HEK293 (cell line): ENCODE results near the gene CENPA.
A peak's percentile ranks its signal among the peaks of the same experiment; 100 is the strongest.
"Not testable (repeated sequence)": the region's sequence is repeated elsewhere in the genome, so short reads cannot be mapped to it uniquely, and the experiment has no call there.

Experiments used
- CTCF ChIA-PET: fragments of 350-600 bp; formaldehyde crosslinking; extraction: SDS; loops from one replicate; lab custom pipeline; 2021; ENCODE audit warnings: antibody characterized with exemption; lab: Yijun Ruan, JAX
- POLR2A ChIA-PET: fragments of 300-600 bp; formaldehyde crosslinking; extraction: SDS; loops from one replicate; lab custom pipeline; 2020; ENCODE audit warnings: antibody characterized with exemption, inconsistent platforms; lab: Yijun Ruan, JAX
- H3K27ac ChIP-seq: fragments of 200-500 bp; sonication (Bioruptor generic); 2 replicates; pipeline ENCODE4 v1.5.1; 2014; ENCODE audit warnings: low read depth, low read length, control low read depth, inconsistent platforms; ENCODE audit errors: extremely low read depth
- H3K36me3 ChIP-seq, 2 experiments: fragments of 200-500 bp in 1 of 2; sonication (Bioruptor generic) in 1 of 2; 1 replicate in 1 of 2; 2 replicates in 1 of 2; pipeline ENCODE4 v1.5.1; 2014 to 2017; ENCODE audit warnings: inconsistent platforms in 2 of 2, low read length in 2 of 2; ENCODE audit not compliant: control insufficient read depth in 2 of 2, insufficient read depth in 1 of 2
- H3K4me1 ChIP-seq: fragments of 200-500 bp; sonication (Bioruptor generic); 2 replicates; pipeline ENCODE4 v1.5.1; 2014; ENCODE audit warnings: mild to moderate bottlenecking, low read length, inconsistent platforms; ENCODE audit not compliant: control insufficient read depth, insufficient read depth
- H3K4me3 ChIP-seq: 2 replicates; pipeline ENCODE4 v1.5.1; 2011; ENCODE audit warnings: low read depth, mild to moderate bottlenecking, control low read depth, low read length, moderate library complexity
- H3K9me3 ChIP-seq: fragments of 200-500 bp; sonication (Bioruptor generic); 2 replicates; pipeline ENCODE4 v1.5.1; 2014; ENCODE audit warnings: low read depth, low read length, inconsistent platforms; ENCODE audit not compliant: control insufficient read depth, insufficient read depth
- CTCF ChIP-seq: fragments of 450-650 bp; formaldehyde crosslinking; IDR thresholded peaks from 2 replicates; pipeline ENCODE4 v1.5.1; 2016; ENCODE audit warnings: missing biosample characterization, missing genetic modification characterization
- HOXA7 ChIP-seq: sonication (generic); formaldehyde crosslinking; IDR thresholded peaks from 2 replicates; pipeline ENCODE4 v1.8.1; 2022; ENCODE audit warnings: missing genetic modification reagents, borderline replicate concordance
- PRDM10 ChIP-seq: fragments of 450-650 bp; formaldehyde crosslinking; IDR thresholded peaks from 2 replicates; pipeline ENCODE4 v1.5.1; 2016; ENCODE audit warnings: missing biosample characterization, missing genetic modification characterization
- ZBTB17 ChIP-seq: fragments of 450-650 bp; formaldehyde crosslinking; IDR thresholded peaks from 2 replicates; pipeline ENCODE4 v1.5.1; 2016; ENCODE audit warnings: missing biosample characterization, missing genetic modification characterization
- ZFP69B ChIP-seq: fragments of 450-650 bp; formaldehyde crosslinking; IDR thresholded peaks from 2 replicates; pipeline ENCODE4 v1.5.1; 2016; ENCODE audit warnings: missing biosample characterization, missing genetic modification characterization
- ZNF155 ChIP-seq: fragments of 450-650 bp; formaldehyde crosslinking; IDR thresholded peaks from 2 replicates; pipeline ENCODE4 v1.5.1; 2016; ENCODE audit warnings: missing biosample characterization, missing genetic modification characterization
- ZNF654 ChIP-seq: fragments of 450-650 bp; formaldehyde crosslinking; IDR thresholded peaks from 2 replicates; pipeline ENCODE4 v1.5.1; 2016; ENCODE audit warnings: low read depth, missing biosample characterization, missing genetic modification characterization
- ZNF660 ChIP-seq: fragments of 450-650 bp; IDR thresholded peaks from 2 replicates; pipeline ENCODE4 v1.5.1; 2018; ENCODE audit warnings: missing biosample characterization, mild to moderate bottlenecking, missing genetic modification characterization
- ZNF785 ChIP-seq: fragments of 450-650 bp; formaldehyde crosslinking; IDR thresholded peaks from 2 replicates; pipeline ENCODE4 v1.5.1; 2016; ENCODE audit warnings: missing biosample characterization, missing genetic modification characterization
- TF ChIP-seq, protein P1 (sequence below): fragments of 450-650 bp; formaldehyde crosslinking; IDR thresholded peaks from 2 replicates; pipeline ENCODE4 v1.5.1; 2016; ENCODE audit warnings: missing biosample characterization, missing genetic modification characterization

The CENPA gene

GRCh38 chr2:26745609-26746327 lies 40.1 kb upstream of the CENPA start:
- CTCF ChIA-PET: interaction anchor here (0.5 to 7.7 kb wide), 38 partner anchors 8 to 594 kb away, joined by 3 to 198 read pairs (median 4); partner anchors contain the start of gene KCNK3
- Histone ChIP-seq H3K27ac (no peak overlapping the region), H3K36me3 (no peaks in the 10 kb centered on the region), H3K4me3 (no peak overlapping the region), H3K4me1 (no peaks in the 10 kb centered on the region), H3K9me3 (no peaks in the 10 kb centered on the region)
- POLR2A ChIA-PET: no interaction called here
- TF ChIP-seq, protein P1, sequence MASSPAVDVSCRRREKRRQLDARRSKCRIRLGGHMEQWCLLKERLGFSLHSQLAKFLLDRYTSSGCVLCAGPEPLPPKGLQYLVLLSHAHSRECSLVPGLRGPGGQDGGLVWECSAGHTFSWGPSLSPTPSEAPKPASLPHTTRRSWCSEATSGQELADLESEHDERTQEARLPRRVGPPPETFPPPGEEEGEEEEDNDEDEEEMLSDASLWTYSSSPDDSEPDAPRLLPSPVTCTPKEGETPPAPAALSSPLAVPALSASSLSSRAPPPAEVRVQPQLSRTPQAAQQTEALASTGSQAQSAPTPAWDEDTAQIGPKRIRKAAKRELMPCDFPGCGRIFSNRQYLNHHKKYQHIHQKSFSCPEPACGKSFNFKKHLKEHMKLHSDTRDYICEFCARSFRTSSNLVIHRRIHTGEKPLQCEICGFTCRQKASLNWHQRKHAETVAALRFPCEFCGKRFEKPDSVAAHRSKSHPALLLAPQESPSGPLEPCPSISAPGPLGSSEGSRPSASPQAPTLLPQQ: peak; percentile 77
- TF ChIP-seq PRDM10 (tag by site-specific recombination) (peak; percentile 97), CTCF (peak; percentile 82), HOXA7 (CRISPR knock-in tag) (no peak), ZNF785 (tag by site-specific recombination) (no peak), ZFP69B (tag by site-specific recombination) (peak; percentile 75), ZNF654 (peak; percentile 79), ZBTB17 (peak; percentile 41; the same call in 1 of the 2 replicates), ZNF155 (tag by site-specific recombination) (no peak)
- TF ChIP-seq, all 188 proteins: peak for 6

- ChIA-PET CTCF (interaction anchor here (0.5 to 7.7 kb wide), 20 partner anchors 9 to 437 kb away, joined by 3 to 198 read pairs (median 4); no protein-coding TSS in a partner anchor), POLR2A (no interaction called here)
- no peaks in the 10 kb centered on the region for H3K4me1 ChIP-seq
- H3K4me3 ChIP-seq: no peak overlapping the region
- H3K27ac ChIP-seq: no peak overlapping the region
- no peaks in the 10 kb centered on the region for H3K9me3 ChIP-seq
- no peaks in the 10 kb centered on the region for H3K36me3 ChIP-seq
- TF ChIP-seq ZNF660 (tag by site-specific recombination): no peak
These were observed 38.9 kb upstream of the CENPA start for GRCh38 chr2:26746934-26747333.

- H3K4me3 ChIP-seq, POLR2A ChIA-PET, H3K4me1 ChIP-seq, H3K9me3 ChIP-seq, H3K36me3 ChIP-seq, H3K27ac ChIP-seq: not testable (repeated sequence)
- CTCF ChIA-PET: interaction anchor here (0.6 to 7.7 kb wide), 3 partner anchors 145 to 1211 kb away, joined by 4 to 198 read pairs (median 28); no protein-coding TSS in a partner anchor
These were observed 36.0 kb upstream of the CENPA start for GRCh38 chr2:26749787-26750420.

DNA sequence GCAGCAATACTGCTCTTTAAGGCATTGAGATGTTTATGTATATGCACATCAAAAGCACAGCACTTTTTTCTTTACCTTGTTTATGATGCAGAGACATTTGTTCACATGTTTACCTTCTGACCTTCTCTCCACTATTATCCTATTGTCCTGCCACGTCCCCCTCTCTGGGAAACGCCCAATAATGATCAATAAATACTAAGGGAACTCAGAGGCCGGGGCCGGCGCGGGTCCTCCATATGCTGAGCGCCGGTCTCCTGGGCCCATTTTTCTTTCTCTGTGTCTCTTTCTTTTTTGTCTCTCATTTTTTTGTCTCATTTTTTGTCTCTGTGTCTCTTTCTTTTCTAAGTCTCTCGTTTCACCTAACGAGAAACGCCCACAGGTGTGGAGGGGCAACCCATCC lies 35.4 kb upstream of the CENPA start:
- H3K4me1 ChIP-seq, H3K27ac ChIP-seq, H3K4me3 ChIP-seq, H3K9me3 ChIP-seq, POLR2A ChIA-PET, H3K36me3 ChIP-seq: not testable (repeated sequence)
- CTCF ChIA-PET: interaction anchor here (3.3 kb wide), 1 partner anchor 145 kb away, joined by 14 read pairs; no protein-coding TSS in a partner anchor
